ENCODE measurements around the gene NEDD4. TPM values are rescaled to one million over a fixed set of nuclear protein-coding genes. Genes with fewer than 3 reads are reported as not detected.
A peak's percentile ranks its signal among the peaks of the same experiment; 100 is the strongest.
"Not testable (repeated sequence)": the region's sequence is repeated elsewhere in the genome, so short reads cannot be mapped to it uniquely, and the experiment has no call there.

Gene NEDD4
- polyA plus RNA-seq, 3 donors, result 14.7 to 17.1 (median 15.2) TPM

DNA sequence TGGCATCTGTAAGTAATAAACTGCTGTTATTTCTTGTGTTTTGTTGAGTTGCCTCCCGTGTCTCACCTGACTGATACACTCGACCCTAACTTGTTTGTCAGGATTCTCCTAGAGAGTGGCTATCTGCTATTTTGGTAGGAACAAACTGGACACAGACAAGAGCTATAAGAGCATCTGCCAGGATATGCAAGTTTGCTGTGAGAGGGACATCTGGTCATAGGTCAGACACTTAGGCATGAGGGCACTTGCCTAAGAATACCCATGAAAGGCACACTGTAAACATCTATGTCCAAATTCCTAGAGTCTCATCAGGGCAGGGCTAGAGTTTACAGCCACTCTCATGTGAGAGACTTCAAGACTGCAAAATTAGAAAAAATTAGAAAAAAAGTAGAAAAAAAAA lies 32.5 kb downstream of the NEDD4 start:
- no peak for DNase-seq (ENCODE audit: low read depth in 3 of 3, low spot score in 2 of 3)

DNA sequence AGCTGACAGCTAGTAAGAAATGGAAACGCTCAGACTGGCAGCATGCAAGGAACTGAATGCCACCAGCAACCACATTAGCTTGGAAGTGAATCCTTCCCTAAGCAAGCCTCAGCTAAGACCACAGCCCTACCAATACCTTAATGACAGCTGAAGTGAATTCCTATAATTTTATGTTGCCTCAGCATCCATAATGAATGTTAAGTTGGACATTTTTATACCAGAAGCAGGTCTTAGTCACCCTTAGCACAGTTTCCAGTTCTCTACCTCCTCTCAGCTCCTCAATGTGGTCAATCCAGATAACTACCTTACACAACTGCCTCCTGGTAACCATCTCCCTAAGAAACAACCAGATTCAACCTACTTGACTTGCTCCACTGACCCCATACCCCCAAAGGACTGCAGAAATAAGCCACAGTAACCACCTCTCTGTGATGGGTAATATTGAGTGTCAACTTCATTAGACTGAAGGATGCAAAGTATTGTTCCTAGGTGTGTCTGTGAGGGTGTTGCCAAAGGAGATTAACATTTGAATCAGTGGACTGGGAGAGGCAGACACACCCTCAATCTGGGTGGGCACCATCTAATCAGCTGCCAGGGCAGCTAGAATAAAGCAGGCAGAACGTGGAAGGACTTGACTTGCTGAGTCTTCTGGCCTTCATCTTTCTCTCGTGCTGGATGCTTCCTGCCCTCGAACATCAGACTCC lies 33.5 kb downstream of the NEDD4 start:
- no peak for DNase-seq (ENCODE audit: low read depth in 3 of 3, low spot score in 2 of 3)

DNA sequence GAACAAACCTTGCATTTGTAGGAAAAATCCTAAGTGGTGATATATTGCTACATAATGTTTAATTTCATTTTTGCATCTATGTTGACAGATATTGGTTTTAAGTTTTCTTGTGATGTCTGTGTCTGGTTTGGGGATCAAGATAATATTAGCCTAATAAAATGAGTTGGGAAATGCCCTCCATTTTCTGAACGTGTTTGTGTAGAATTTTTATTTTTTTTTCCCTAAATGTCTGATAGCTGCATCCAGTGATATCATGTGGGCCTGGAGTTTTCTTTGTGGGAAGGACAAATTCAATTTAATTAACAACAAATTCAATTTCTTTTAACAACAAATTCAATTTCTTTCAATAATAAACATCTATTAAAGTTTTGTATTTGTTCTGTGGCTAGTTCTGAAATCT lies 35.1 kb downstream of the NEDD4 start:
- DNase-seq (ENCODE audit: low read depth in 3 of 3, low spot score in 2 of 3), result no peak

DNA sequence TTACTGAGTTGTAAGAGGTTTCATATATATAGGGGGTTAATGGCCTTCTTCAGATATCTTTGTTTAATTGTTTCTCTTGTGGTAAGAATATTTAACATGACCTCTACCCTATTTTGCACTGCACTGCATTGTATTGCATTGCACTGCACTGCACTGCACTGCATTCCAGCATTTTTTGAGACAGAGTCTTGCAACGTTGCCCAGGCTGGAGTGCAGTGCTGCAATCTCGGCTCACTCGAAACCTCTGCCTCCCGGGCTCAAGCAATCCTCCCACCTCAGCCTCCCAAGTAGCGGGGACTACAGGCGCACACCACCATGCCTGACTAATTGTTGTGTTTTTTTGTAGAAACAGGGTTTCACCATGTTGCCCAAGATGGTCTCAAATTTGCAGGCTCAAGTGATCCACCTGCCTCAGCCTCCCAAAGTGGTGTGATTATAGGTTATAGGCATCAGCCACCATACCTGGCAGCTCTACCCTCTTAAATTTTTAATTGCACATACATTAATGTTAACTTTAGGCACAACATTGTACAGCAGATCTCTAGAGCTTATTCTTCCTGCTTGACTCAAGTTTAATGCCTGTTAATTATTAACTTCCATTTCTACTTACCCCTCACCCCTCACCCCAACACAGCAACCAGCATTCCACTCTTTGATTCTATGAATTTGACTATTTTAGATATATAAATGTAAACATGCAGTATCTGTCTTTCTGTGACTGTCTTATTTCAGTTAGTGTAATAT lies 38.4 kb downstream of the NEDD4 start:
- DNase-seq (ENCODE audit: low read depth in 3 of 3, low spot score in 2 of 3), result no peak

DNA sequence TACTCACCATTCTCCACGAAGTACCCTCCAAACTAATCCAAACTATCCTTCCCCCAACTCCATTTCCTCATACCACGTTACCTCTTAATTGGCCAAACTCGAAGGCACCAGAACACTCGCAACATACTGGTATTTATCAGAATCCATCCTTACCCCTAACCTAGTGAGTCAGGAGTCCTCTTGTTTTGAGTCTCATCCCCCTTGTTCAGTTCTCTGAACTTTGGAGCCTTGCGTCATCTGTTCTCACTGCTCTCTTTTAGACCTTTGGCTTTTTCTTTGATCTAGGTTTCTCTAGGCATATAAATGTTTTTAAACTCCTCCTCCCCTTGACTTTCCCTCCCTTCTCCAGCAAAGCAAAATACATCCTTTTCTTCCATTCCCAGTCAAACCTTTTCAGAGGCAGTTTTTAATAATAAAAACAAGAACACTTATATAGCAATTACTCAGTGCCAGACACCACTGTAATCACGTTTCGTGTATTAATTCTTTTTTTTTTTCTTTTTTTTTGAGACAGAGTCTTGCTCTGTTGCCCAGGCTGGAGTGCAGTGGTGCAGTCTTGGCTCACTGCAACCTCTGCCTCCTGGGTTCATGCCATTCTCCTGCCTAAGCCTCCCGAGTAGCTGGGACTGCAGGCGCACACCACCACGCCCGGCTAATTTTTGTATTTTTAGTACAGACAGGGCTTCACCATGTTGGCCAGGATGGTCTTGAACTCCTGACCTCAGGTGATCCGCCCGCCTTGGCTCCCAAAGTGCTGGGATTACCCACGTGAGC lies 40.7 kb downstream of the NEDD4 start:
- not testable (repeated sequence) for DNase-seq (ENCODE audit: low read depth in 3 of 3, low spot score in 2 of 3)

DNA sequence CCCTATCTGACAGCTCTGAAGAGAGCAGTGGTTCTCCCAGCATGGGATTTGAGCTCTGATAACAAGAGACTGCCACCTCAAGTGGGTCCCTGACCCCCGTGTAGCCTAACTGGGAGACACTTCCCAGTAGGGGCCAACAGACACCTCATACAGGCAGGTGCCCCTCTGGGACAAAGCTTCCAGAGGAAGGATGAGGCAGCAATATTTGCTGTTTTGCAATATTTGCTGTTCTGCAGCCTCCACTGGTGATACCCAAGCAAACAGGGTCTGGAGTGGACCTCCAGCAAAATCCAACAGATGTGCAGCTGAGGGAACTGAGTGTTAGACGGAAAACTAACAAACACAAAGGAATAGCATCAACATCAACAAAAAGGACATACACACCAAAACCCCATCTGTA lies 48.8 kb downstream of the NEDD4 start:
- DNase-seq (ENCODE audit: low read depth in 3 of 3, low spot score in 2 of 3), result not testable (repeated sequence)

DNA sequence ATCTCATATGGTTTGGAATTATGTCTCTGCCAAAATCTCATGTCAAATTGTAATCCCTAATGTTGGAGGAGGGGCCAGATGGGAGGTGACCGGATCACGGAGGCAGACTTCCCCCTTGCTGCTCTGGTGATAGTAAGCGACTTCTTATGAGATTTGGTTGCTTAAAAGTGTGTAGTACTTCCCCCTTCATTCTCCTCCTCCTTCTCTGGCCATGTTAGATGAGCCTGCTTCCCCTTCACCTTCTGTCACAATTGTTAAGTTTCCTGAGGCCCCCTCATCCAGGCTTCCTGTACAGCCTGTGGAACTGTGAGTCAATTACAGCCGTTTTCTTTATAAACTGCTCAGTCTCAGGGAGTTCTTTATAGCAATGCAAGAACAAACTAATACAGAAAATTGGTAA lies 51.1 kb downstream of the NEDD4 start:
- no peak for DNase-seq (ENCODE audit: low read depth in 3 of 3, low spot score in 2 of 3)

DNA sequence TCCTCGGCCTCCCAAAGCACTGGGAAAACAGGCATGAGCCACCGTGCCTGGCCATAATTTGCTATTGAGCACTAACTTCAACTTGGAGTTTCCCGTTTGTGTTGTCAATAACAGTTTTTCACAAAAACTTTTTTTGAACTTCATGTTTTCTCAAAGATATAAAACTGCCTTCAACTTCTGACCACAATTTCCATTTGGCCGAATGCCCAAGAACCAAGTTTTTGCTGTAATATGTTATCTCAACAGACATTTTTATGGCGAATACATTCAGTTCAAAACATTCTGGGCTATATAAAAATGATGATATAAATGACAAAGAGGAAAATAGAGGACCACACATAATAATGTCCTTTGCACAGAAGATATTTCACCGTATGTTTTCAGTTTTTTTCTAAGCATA lies 56.4 kb downstream of the NEDD4 start:
- DNase-seq (ENCODE audit: low read depth in 3 of 3, low spot score in 2 of 3), result peak; percentile 27 to 48 (median 40)

DNA sequence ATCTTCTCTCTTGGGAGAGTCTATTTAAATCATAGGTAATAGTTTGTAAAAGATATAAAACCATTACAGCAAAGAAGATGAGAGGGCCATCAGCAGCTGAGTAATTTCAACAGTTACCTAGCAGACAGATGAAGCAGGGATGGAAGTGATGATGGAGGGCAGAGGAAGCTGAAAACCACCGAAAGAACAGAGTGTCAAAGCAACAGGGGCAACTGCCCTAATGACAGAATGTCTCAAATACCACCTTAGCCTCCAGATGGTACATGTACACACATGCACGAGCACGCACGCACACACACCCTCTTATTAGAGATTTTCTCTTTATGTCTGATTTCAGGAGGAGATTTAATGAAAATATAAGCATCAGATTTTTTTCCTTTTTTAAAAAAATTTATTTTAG lies 64.5 kb downstream of the NEDD4 start:
- no peak for DNase-seq (ENCODE audit: low read depth in 3 of 3, low spot score in 2 of 3)

DNA sequence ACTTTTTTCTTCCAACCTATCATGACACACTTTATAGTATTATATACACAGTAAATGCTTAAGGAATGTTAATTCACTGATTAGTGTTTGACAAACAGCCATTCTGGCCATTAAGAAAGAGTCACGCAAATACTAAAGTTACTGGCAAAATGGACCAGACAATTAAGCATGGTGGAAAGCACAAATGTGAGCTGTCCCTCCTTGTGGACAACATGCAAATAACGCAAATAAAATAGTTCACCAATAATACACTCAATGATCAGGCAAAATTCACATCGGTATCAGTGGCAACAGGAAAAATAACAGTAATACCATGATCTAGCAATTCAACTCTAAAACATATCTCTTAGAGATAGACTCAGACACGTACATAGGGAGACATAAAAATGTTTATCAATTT lies 71.7 kb downstream of the NEDD4 start:
- no peak for DNase-seq (ENCODE audit: low read depth in 3 of 3, low spot score in 2 of 3)

DNA sequence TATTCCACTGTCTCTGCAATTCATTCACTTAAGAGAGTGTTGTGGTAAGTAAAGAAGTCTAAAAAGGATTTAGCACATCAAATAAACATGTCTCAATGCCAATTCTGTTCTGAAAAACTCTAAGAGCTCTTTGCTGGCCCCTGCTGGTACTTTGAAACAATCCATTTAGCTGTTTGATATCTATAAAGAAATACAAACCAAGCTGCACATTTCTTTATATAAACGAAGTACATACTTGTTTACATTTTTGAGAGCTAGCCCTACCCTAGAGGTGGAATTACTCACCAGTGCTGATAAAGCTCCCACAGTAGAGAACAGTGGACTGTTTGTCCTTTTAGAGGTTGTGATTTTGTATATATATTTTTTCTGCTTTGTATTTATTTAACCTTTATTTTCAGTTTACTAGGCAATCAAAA lies 75.5 kb downstream of the NEDD4 start:
- peak in 2 of 3 donors; percentile 13 to 24 for DNase-seq (ENCODE audit: low read depth in 3 of 3, low spot score in 2 of 3)

DNA sequence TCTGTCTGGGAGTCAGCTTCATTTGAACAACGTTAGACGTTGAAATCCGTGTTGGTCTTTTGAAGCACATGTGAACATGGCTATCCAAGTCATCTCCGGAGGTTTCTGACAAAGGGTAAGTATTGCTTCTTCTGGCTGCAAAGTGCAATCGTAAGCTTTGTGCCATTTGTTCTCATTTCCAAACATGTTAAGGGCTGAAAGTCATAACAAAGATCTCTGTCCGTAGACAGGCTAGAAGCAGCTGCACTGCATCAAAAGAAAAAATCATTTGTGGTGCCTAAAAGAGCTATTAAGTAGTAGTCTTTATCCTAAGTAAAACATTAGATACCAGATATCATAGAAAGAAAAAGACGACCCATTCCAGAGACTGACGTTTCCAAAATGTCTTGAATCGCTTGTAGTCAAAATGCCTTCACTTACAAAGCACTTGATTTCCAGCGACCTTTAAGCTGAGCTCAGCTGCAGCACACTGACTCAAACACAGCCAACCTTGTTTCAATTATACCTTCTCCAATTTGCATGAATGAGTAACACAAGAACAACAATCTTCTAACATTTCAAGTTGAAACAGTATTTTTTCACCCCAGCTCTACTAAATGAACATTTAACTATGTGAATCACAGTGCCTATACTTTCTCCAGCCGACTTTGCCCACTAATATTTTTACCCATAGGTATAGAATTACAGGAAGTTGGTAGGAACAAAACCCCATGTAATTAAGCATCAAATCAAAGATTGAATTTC lies 76.6 kb downstream of the NEDD4 start:
- no peak for DNase-seq (ENCODE audit: low read depth in 3 of 3, low spot score in 2 of 3)

DNA sequence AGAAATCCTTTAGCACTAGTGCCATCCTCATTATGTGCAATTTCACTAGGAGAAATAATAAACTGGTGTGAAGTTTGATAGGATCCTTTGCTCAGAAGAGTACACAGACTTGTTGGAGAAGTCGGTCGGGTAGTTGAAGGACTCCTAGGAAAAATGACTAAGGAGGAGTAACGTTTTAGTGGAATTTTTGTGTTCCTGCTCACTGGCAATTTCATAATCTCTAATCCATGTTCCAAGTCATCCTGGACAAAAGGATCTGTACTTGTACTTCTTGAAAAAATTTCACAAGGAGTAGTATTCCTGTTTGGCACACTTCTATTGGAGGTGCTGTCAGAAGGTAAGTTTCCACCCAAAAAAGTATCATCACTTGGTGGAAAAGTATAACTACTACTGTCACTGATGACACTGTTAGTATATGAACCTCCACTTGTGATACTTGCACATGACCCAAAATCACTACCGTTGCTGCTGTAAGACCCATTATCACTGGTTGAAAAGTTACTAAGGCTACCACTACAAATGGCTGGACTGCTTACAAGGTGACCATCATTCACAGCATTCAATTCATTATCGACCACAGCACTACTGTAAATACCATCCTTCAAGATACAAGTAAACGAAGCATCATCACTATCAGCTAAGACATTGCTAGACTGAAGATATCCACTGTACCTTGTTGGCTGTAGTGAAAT lies 77.4 kb downstream of the NEDD4 start:
- no peak for DNase-seq (ENCODE audit: low read depth in 3 of 3, low spot score in 2 of 3)

DNA sequence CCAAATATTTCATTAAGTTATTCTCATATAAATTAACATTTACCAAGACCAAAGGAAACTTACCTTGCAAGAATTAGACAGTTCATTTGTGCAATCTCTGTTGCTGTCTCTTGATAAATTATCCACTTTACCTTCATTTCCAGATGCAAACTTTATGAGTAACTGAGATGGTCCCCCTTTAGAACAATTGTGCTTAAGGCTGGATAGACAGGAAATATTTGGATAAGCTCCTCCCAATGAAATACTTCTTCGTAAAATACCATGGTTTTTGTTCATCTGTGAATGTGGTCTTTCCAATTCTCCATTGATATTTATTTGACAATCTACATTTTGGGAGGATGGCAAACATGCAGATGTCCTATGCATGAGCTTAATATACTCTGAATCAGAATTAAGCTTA lies 78.2 kb downstream of the NEDD4 start:
- no peak for DNase-seq (ENCODE audit: low read depth in 3 of 3, low spot score in 2 of 3)

DNA sequence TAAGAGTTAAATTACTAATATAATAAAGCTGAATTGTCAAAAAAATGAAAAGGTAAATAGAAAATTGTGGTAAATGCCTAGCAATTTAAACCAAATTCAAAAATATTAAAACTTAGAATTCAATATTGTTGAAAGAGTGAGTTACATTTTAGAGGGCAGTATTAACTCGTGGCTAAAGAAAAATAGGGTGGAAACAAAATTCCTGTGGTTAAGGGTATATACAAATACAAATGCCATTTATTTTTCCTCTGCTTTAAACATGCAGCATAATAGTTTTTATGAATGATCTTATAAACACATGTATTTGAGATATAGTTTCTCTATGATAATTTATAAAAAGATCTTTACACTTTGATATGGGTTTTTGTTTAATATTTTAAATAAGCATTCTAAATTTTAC lies 79.0 kb downstream of the NEDD4 start:
- no peak for DNase-seq (ENCODE audit: low read depth in 3 of 3, low spot score in 2 of 3)

DNA sequence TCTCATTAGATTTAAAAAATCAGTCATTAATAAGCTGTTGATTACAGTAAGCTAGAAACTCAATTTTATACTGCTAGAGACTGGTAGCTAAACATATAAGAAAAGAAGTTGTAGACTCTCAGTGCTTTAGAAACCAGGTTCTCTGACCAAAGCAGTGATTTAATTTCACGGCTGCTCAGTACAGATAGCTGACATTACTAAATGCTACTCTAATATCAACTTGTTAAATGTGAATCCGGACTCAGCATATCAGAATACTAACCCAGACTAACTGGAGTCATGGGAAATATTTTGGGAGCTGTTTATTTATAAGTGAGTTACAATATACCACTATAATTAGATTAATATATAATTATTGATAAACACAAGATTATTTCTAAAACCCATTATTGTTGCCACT lies 80.4 kb downstream of the NEDD4 start:
- no peak for DNase-seq (ENCODE audit: low read depth in 3 of 3, low spot score in 2 of 3)

DNA sequence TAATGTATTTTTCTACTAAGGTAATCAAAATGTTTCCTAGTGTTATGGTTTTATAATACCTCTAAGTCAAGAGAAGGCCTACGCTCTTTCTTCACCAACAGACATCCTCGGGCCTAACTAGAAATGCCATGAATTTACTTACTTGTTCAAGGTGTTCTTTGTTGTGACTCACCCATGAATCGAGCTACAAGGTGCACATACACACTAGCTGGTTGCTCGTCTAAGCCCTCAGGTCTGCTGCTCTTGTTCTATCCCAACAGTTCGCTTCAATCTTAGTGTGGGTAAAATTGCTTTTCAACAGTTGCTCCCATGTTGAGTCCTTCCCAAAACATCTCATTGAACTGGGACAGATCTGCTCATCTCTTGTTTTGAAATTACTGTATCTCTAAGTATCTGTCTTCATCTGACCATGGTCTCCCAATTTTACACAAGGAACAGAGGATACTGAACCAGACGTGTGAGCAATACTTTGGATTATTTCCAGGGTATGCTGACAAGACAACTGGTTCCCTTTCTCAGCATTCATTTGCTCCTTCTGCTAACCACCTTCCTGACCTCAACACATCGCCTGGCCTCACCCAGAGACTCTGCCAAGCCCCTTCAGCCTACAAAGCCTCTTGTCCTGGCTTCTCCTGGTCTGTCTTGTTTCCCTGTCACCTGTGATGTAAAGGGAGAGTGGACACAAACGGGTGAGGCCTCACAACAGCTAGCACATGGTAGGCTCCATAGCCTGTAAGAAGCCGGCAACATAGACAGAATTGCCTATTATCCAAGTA lies 84.2 kb downstream of the NEDD4 start:
- no peak for DNase-seq (ENCODE audit: low read depth in 3 of 3, low spot score in 2 of 3)

DNA sequence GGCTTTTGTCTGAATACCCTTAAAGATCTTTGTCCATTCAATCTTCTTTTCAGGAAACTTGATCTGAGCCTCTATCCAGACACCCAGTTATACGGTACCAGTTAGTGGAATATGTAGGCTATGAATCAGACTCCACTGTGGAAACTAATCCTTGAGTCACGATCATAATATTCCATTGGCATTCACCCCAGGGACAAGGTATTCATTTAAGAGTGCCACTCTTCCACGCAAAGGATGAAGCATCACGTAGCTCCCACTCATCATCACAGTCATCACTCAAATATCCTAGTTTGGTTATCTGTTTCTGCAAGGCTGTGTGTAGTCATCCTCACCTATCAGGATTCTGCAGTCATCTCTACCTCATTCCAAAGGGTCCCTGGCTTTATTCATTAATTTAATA lies 85.6 kb downstream of the NEDD4 start:
- no peak for DNase-seq (ENCODE audit: low read depth in 3 of 3, low spot score in 2 of 3)

DNA sequence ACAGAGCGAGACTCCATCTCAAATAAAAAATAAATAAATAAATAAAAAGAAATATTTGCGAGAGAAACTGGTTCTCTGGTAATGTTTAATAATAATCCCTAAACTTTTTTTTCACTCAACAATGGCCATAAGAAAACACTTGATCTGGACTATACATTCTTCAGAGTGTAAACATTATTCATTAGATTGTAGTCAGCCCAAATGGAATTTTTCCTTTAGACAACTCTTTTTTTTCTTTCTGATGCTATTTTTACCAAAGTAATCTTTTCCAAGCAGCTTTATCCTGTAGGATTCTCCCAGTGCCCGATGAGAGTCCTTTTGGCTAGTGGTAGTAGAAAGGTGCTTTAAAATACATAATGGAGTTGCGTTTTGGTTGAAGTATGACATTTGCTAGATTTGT lies 90.4 kb downstream of the NEDD4 start:
- DNase-seq (ENCODE audit: low read depth in 3 of 3, low spot score in 2 of 3), result no peak

DNA sequence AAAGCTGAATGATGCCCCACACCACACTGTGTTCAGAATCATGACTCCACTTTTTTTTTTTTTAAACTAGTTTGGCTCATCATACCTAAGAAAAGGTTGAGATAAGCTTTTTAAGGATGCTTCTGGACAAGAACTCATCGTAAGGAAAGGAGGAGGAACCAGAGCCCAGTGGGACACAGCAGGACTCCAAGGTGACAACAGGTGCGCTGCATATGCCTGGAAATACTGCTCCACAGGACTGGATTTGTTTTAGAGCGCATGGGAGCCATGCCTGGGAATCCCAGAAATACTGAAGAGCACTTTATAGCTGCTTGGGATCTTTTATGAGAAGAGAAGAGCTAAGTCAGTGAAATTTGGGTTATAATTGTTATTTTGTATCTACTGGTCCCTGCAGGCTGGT lies 93.4 kb downstream of the NEDD4 start:
- no peak for DNase-seq (ENCODE audit: low read depth in 3 of 3, low spot score in 2 of 3)

All from right renal cortex interstitium (tissue), 3 donors.